Right cardiac atrium (tissue), 5 donors: ENCODE results near the gene SNURF. TPM values are rescaled to one million over a fixed set of nuclear protein-coding genes. Genes with fewer than 3 reads are reported as not detected.

Experiments
- ATAC-seq, 2 donors: fragments of 200-7000 bp; cut with Tn5 transposase; one replicate each; pipeline versions ENCODE4 v1.8.0 to v1.9.1; 2020; ENCODE audit warnings: moderate library complexity in 2 of 2, mild to moderate bottlenecking in 1 of 2
- DNase-seq, 3 donors: peaks; one replicate each; pipeline ENCODE4 v3.0.0-alpha.2; 2020
- H3K27ac ChIP-seq: one replicate; pipeline ENCODE4 v1.5.1; 2013; ENCODE audit warnings: mild to moderate bottlenecking, low read length, control low read depth, moderate library complexity
- H3K27me3 ChIP-seq: one replicate; pipeline ENCODE4 v1.6.1; 2013; ENCODE audit not compliant: control insufficient read depth, insufficient read depth
- H3K4me1 ChIP-seq: one replicate; pipeline ENCODE4 v1.6.1; 2013; ENCODE audit warnings: low read length; ENCODE audit not compliant: control insufficient read depth, insufficient read depth
- H3K4me3 ChIP-seq: one replicate; pipeline ENCODE4 v1.5.1; 2013; ENCODE audit warnings: low read length, control low read depth
- H3K9me3 ChIP-seq: one replicate; pipeline ENCODE4 v1.6.1; 2013; ENCODE audit warnings: low read length; ENCODE audit not compliant: control insufficient read depth
- WGBS: extraction: QIAGEN DNeasy Blood & Tissue Kit; methylation state at CpG from one replicate; pipeline ENCODE4 v1.1.7; 2013; 5-methylcytosine and 5-hydroxymethylcytosine counted together
- intact Hi-C, 4 donors: fragments of 100-400 bp; cut with DNase I; formaldehyde crosslinking; loops; one replicate each; pipeline versions ENCODE4 v1.11.0 to v1.14.0; 2022 to 2023
- polyA plus RNA-seq: library from polyadenylated mRNA; stranded (reverse); fragments of 200-250 nt; gene quantifications from one replicate; pipeline ENCODE4 v1.2.3, GENCODE V29; 2013
- total RNA-seq, 4 donors: library from RNA; stranded (reverse); fragmentation: NEBNext Ultra II Directional; extraction: Animal tissue kit (Norgen Biotek cat#: 25700); gene quantifications; one replicate each; pipeline ENCODE4 v1.2.1, GENCODE V29; 2021
- donor health status: healthy with polysubstance abuse.
- donor health status: DM: no; HTN: yes; CAD: no.
- donor health status: DM: no; HTN: no; CAD: no.
- donor health status: DM: no; HTN: yes; CAD: no; lungs with severe emphysema.
- donor health status: DM: yes; HTN: yes; CAD: no.

SNURF gene
- total and polyA plus RNA-seq, 5 donors: 32.0 to 80.1 (median 57.9) TPM

DNA sequence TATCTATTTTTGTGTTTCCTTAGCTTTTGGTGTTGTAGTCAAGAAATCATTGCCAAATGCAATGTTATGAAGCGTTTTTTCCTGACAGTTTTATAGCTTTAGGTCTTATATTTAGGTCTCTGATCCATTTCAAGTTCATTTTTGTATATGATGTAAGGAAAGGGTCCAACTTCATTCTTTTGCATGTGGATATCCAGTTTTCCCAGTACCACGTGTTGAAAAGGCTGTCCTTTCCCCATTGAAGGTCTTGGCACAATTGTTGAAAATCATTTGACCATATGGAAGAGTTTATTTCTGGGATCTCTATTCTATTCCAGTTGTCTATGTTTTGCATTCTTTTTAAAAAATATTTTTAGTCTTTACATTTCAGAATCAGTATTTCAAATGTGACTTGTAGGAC is 14.6 kb upstream of the SNURF start:
- DNase-seq (no peak), ATAC-seq (no peak)
- peaks cover 2% of the 10 kb centered on the region for H3K4me1 ChIP-seq
- no peaks in the 10 kb centered on the region for H3K27me3 ChIP-seq
- H3K27ac ChIP-seq: no peak overlapping the region
- no peaks in the 10 kb centered on the region for H3K9me3 ChIP-seq
- H3K4me3 ChIP-seq: no peak overlapping the region
- intact Hi-C loops: no loop called here
- WGBS: 43% methylated on average over 2 of the region's 2 CpGs

DNA sequence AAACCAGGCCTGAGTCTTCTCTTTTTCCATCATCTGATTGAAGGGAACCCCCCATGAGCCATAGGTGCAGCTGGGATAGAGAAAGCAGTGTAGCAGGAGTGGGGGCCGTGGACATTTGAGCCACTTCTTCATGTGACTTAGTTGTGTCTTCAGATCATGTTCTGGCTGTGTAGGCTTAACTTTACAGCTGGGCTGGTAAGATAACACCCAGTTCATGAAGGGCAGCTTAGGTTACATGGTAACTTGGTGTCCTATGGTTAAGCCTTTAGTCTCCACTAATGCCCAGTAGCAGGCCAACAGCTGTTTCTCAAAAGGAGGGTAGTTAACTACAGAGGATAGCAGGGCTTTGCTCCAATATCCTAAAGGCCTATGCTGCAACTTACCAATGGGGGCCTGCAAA is 11.4 kb upstream of the SNURF start:
- no peak for DNase-seq
- Histone ChIP-seq H3K9me3 (no peaks in the 10 kb centered on the region), H3K4me3 (no peak overlapping the region), H3K27ac (no peak overlapping the region), H3K27me3 (no peaks in the 10 kb centered on the region), H3K4me1 (peaks cover 2% of the 10 kb centered on the region)
- ATAC-seq: no peak
- intact Hi-C loops: no loop called here
- 60% methylated on average over 1 of the region's 1 CpG for WGBS

DNA sequence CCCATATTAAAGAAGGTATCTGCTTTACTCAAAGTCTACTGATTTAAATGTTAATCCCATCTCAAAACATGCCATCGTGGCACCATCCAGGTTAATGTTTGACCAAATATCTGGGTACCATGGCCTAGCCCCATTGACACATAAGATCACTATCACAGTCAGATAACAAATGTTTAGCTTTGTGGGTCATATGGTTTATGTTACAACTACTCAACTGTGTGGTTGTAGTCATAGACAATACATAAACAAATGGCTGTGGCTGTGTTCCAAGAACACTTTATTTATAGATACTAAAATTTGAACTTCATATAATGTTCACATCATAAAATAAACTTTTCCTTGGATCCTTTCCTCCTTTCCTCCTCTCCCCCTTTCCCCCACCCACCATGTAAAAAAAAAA is 9.8 kb upstream of the SNURF start:
- H3K27me3 ChIP-seq: no peaks in the 10 kb centered on the region
- no peak overlapping the region for H3K27ac ChIP-seq
- intact Hi-C loops: no loop called here
- no peak for ATAC-seq
- DNase-seq: no peak
- no peak overlapping the region for H3K4me3 ChIP-seq
- no peaks in the 10 kb centered on the region for H3K9me3 ChIP-seq
- WGBS: 41% methylated on average over 1 of the region's 1 CpG
- peaks cover 2% of the 10 kb centered on the region for H3K4me1 ChIP-seq

DNA sequence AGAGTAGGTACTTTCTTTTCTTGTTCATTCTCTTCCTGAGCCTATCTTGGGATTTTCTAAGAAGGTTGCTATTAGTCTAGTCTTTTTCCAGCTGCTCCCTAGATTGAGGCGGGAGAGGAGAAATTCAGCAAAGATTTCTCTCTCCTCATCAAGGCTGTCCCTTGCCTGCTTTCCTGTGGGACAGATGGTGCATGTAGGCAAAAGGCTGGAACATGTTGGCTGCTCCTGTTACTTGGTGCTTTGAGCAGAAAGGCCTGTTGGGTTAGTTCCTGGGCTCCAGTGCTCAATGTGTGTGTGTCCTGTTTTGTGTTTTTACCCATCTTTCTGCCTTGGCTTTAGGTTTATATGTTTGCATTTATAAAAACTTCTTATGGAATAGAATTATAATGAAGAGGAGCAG is 9.1 kb upstream of the SNURF start:
- ATAC-seq: no peak
- H3K4me3 ChIP-seq: no peak overlapping the region
- DNase-seq: no peak
- intact Hi-C loops: no loop called here
- WGBS: 72% methylated on average over 1 of the region's 1 CpG
- no peak overlapping the region for H3K27ac ChIP-seq
- no peaks in the 10 kb centered on the region for H3K27me3 ChIP-seq
- H3K4me1 ChIP-seq: peaks cover 2% of the 10 kb centered on the region
- no peaks in the 10 kb centered on the region for H3K9me3 ChIP-seq

DNA sequence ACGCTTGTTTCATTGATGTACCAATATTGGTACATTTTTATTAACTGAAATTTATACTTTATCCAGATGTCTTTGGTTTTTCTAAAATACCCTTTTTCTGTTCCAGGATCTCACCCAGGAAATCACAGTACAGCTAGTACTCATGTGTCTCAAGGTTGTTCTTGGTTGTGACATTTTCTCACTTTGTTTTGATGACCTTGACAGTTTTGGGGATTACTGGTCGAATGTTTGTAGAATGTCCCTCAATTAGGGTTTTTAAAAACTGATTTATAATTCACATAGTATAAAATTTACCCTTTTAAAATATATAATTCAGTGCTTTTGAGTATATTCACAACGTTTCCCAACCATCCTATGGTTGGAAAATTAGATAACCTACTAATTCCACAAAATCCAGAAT is 6.3 kb upstream of the SNURF start:
- Histone ChIP-seq H3K4me3 (no peak overlapping the region), H3K4me1 (peaks cover 2% of the 10 kb centered on the region), H3K27ac (no peak overlapping the region), H3K27me3 (no peaks in the 10 kb centered on the region), H3K9me3 (no peaks in the 10 kb centered on the region)
- ATAC-seq (no peak), DNase-seq (no peak)
- 67% methylated on average over 3 of the region's 3 CpGs for WGBS
- intact Hi-C loops: no loop called here

DNA sequence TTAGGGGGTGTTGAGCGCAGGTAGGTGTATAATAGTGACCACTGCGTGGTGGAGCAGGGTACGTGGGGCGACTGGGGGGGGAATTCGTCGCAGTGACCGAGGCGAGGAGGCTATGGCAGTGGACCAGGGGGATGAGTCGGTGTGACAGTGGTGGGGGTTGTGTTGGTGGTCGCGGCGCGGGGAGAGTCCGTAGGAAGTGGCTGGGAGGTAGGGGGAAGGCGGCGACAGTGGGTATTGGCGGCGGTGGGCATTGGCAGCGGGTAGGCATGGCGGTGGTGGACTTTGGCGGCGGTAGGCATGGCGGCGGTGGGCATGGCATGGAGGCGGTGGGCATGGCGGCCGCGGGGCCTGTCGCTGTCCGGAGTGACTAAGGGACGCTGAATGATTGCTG is 739 bp downstream of the SNURF start:
- DNase-seq (peak in 2 of 3 donors; percentile 22 to 69), ATAC-seq (peak; percentile 36 to 38)
- WGBS: 39% methylated on average over 31 of the region's 31 CpGs
- Histone ChIP-seq H3K27me3 (no peaks in the 10 kb centered on the region), H3K27ac (peak overlapping the region; percentile 90), H3K4me1 (no peaks in the 10 kb centered on the region), H3K4me3 (peak overlapping the region; percentile 45), H3K9me3 (no peaks in the 10 kb centered on the region)
- intact Hi-C loops: no loop called here

DNA sequence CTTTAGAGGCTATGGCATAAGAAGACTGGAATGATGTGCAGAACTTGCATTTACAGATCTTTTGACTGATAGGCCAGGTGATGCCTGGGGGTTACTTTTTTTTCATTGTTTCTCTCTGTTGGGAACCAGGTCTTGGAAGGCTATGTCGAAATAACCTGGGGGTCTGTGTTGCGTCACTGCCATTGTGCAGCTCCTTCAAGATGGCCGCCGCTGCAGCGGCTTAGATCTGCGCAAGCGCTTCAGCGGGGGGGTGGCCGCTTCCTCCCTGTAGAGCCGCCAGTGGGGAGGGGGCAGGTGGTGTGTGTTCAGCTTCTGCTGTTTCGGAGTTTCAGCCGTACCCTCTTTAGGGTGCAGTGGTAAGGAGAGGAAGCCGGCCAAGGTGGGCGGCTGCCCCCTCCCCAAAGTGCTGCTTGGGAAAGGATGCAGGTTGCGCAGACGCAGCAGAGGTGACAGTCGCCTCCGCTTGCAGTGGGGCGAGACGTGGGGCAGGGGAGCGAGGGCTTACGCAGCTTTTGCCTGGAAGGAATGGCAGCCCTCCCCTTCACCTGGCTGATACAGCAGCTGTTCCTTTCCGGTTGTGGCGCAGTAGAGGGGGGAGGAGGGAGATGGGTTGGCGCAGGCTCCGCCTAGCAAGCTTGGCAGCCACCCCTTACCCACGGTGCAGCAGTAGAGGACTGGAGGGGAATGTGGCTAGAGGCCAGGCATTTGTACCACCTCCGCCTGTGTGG is 1.5 kb downstream of the SNURF start:
- peak; percentile 86 to 87 for ATAC-seq
- intact Hi-C loops: no loop called here

DNA sequence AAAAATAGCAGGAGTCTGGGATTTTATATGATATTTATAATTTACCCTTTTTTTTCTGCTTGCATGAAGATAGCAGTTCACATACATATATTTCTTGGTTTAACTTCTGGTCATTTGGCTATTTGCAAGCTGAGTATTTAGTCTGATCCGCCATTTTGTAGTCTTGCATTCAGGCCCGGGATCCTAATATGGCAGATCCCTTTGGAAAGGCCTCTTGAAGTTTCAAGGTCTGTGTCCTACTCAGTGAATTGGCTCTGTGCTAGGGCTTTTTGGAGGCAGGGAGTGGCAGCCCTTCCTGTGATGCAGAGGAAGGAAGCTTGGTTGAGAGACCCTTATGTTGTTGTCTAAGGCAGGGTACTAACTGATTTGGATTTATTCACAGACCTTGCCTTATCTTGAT is 2.9 kb downstream of the SNURF start:
- Histone ChIP-seq H3K4me3 (no peak overlapping the region), H3K27ac (no peak overlapping the region), H3K27me3 (no peaks in the 10 kb centered on the region), H3K4me1 (no peaks in the 10 kb centered on the region), H3K9me3 (no peaks in the 10 kb centered on the region)
- intact Hi-C loops: no loop called here
- ATAC-seq: no peak
- DNase-seq: no peak
- WGBS: 70% methylated on average over 2 of the region's 2 CpGs

More for the DNA sequence above, 1.5 kb downstream of the SNURF start:
- Histone ChIP-seq H3K27me3 (no peaks in the 10 kb centered on the region), H3K9me3 (no peaks in the 10 kb centered on the region), H3K4me3 (peak overlapping the region; percentile 45), H3K27ac (peak overlapping the region; percentile 90), H3K4me1 (no peaks in the 10 kb centered on the region)
- 53% methylated on average over 28 of the region's 28 CpGs for WGBS
- DNase-seq: peak; percentile 65 to 90 (median 83)

DNA sequence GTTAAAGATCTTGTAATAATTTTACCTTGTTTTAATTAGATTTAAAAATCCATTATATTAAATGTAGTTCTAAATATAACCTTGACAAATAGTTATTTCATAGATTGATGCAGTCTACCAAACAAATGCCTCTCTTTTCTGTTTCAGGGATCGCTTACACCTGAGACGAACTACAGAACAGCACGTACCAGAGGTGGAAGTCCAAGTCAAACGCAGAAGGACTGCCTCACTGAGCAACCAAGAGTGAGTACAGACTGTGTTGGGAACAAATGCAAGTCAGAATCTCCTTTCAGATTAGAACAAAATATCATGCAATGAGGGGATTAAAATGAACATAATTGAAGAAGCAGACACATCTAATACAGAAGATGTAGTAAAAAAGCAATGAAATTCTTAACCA is 7.2 kb downstream of the SNURF start:
- no peak overlapping the region for H3K4me3 ChIP-seq
- WGBS: 78% methylated on average over 4 of the region's 4 CpGs
- H3K27ac ChIP-seq: no peak overlapping the region
- no peaks in the 10 kb centered on the region for H3K9me3 ChIP-seq
- DNase-seq (no peak), ATAC-seq (no peak)
- H3K4me1 ChIP-seq: no peaks in the 10 kb centered on the region
- H3K27me3 ChIP-seq: no peaks in the 10 kb centered on the region
- intact Hi-C loops: no loop called here

DNA sequence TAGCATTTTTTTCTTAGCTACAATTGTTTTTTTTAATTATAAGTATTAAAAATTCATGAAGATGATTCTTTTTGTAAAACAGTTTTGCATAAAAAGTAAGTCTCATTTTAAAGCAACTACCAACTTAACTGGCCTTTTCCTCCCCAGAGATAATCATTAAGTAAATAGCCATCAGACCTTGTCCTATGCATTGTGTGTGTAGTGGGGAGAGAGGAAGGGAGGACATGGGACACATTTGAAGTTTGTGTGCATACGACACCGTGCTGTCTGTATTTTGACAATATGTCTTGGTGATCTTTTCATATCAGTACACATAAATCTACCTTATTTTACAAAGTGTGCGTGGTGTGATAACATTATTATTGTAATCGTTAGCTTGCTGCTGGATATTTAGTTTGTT is 8.1 kb downstream of the SNURF start:
- Histone ChIP-seq H3K9me3 (no peaks in the 10 kb centered on the region), H3K27me3 (no peaks in the 10 kb centered on the region), H3K4me3 (no peak overlapping the region), H3K27ac (no peak overlapping the region), H3K4me1 (no peaks in the 10 kb centered on the region)
- WGBS: 89% methylated on average over 4 of the region's 4 CpGs
- intact Hi-C loops: no loop called here
- DNase-seq (no peak), ATAC-seq (no peak)

DNA sequence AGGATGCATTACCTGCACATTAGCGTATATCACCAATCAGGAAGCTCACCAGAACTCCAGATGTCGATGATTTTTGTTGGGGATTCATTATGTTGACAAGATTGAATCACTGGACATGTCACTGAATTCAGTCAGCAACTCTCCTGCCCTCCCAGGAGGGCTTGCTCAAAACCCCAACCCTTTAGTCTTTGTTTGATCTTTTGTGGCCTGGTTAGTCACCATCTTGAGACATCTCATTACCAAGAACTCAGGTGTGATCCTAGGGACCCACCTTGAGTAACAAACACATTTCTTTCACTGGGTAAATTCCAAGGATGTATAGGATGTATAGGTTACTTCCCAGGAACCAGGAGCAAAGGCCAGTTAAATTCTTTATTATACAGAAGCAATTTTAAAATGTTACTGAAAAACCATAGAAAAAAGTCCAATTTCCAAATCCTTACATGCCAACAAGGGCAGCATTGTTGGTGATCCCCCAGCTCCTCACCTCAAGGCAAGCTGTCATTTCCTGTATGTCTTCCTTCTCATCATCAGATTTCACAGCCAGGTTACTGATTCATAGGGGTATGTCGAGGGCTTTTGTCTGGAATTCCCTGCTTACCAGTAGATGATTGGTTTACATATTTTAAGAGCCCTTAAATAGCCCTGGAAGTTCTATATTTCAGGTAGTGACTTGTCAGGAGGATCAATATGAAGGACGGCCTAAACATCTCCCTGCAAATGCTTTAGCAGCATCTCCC is 11.7 kb downstream of the SNURF start:
- no peak for DNase-seq

More for the DNA sequence above, 11.7 kb downstream of the SNURF start:
- ATAC-seq: no peak
- H3K9me3 ChIP-seq: no peaks in the 10 kb centered on the region
- no peak overlapping the region for H3K27ac ChIP-seq
- H3K27me3 ChIP-seq: no peaks in the 10 kb centered on the region
- no peak overlapping the region for H3K4me3 ChIP-seq
- H3K4me1 ChIP-seq: no peaks in the 10 kb centered on the region
- WGBS: 74% methylated on average over 4 of the region's 4 CpGs
- intact Hi-C loops: no loop called here
